ENCODE measurements around the gene KIFBP. TPM values are rescaled to one million over a fixed set of nuclear protein-coding genes. Genes with fewer than 3 reads are reported as not detected.
A peak's percentile ranks its signal among the peaks of the same experiment; 100 is the strongest.

The KIFBP gene
- total and polyA plus RNA-seq, 4 donors = 10.9 to 27.9 (median 16.4) TPM

DNA sequence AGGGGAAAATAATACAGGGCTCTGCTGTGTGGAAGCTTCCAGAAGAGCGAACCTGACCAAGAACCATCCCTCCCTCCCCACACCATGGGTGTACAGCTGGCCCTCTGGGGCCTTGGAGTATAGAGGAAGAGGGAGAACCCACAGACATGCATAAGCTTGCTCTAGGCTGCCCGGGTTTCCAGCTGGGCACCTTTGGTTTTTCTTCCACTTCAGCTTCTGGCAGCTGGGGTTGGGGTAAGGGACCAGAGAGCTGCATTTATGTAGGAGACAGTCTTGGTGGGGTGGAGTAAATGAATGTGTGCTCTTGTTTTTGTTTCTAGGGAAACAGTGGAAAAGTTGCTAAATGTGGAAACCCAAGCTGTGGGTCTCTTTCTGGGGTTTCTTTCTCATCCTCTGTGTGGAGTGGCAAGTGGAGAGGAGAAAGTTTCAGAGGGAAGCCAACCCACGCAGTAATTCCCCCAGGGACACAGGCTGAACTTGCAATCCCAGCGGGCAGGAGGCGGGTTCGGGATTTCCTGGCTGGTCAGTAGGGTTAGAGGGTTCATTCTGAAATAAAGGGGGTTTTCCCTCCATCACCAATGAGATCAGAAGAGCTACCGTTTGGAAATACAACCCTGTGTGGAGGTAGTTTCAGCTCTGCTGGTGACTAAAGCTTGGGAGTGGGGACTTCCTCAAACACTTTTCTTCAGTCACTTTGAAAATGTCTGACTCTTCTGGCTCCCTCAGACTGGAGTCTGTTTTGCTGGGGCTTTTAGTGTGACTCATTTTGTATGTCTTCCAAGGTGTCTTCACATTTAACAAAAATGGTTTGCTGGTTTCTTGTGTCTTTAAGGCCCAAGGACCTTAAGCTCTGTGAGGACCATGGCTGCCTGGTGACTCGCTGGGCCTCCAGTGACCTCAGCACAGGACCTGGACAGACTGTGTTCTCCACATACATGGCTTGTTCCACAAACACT lies 77.1 kb downstream of the KIFBP start:
- Histone ChIP-seq H3K27ac (ENCODE audit: low read depth in 1 of 2, low read length in 1 of 2) (peak overlapping the region; percentile 40 to 48), H3K27me3 (ENCODE audit: control insufficient read depth in 3 of 3, insufficient read depth in 3 of 3, low read length in 2 of 3) (no peaks in the 10 kb centered on the region), H3K36me3 (ENCODE audit: control insufficient read depth in 4 of 4, insufficient read depth in 4 of 4, low read length in 4 of 4) (no peaks in the 10 kb centered on the region), H3K4me3 (no peak overlapping the region), H3K9me3 (ENCODE audit: control insufficient read depth in 4 of 4, insufficient read depth in 3 of 4, low read length in 3 of 4) (no peaks in the 10 kb centered on the region), H3K9ac (ENCODE audit: insufficient read depth in 1 of 2, low read length in 2 of 2) (no peak overlapping the region), H3K4me1 (ENCODE audit: control insufficient read depth in 5 of 5, insufficient read depth in 5 of 5, low read length in 5 of 5) (peaks cover 0 to 13% (median 4%) of the 10 kb centered on the region in 5 donors)
- ATAC-seq (ENCODE audit: insufficient read depth, low FRiP score) (no peak), DNase-seq (no peak)
- TF ChIP-seq, protein P1, sequence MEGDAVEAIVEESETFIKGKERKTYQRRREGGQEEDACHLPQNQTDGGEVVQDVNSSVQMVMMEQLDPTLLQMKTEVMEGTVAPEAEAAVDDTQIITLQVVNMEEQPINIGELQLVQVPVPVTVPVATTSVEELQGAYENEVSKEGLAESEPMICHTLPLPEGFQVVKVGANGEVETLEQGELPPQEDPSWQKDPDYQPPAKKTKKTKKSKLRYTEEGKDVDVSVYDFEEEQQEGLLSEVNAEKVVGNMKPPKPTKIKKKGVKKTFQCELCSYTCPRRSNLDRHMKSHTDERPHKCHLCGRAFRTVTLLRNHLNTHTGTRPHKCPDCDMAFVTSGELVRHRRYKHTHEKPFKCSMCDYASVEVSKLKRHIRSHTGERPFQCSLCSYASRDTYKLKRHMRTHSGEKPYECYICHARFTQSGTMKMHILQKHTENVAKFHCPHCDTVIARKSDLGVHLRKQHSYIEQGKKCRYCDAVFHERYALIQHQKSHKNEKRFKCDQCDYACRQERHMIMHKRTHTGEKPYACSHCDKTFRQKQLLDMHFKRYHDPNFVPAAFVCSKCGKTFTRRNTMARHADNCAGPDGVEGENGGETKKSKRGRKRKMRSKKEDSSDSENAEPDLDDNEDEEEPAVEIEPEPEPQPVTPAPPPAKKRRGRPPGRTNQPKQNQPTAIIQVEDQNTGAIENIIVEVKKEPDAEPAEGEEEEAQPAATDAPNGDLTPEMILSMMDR (IDR thresholded peaks at IDR 0.05; ENCODE audit: control extremely low read depth, extremely low read depth) = no peak
- WGBS, 2 donors = 39 to 59% methylated on average over 8 of the region's 8 CpGs

Other genes with a start within 250 kb of the KIFBP start
- 10 to 100 TPM in 1 of 2 donors, 1 to 10 TPM in 1; 5.8 to 10.1 TPM for gene STOX1, start 161.3 kb upstream of the KIFBP start, total RNA-seq
- gene STOX1, start 161.3 kb upstream of the KIFBP start, polyA plus RNA-seq = 1 to 10 TPM; 1.8 to 2.1 TPM
- 10 to 100 TPM; 27.5 to 32.7 TPM for gene DDX50, start 87.5 kb upstream of the KIFBP start, total RNA-seq
- 10 to 100 TPM; 14.5 to 24.6 TPM for gene DDX50, start 87.5 kb upstream of the KIFBP start, polyA plus RNA-seq
- 10 to 100 TPM; 39.3 to 54.5 TPM for gene DDX21, start 32.6 kb upstream of the KIFBP start, total RNA-seq
- gene DDX21, start 32.6 kb upstream of the KIFBP start, polyA plus RNA-seq = 10 to 100 TPM; 20.6 to 76.6 TPM
- 100 to 1,000 TPM; 188 to 293 TPM for gene SRGN, start 99.3 kb downstream of the KIFBP start, total RNA-seq
- gene SRGN, start 99.3 kb downstream of the KIFBP start, polyA plus RNA-seq = 1,000 to 10,000 TPM in 1 of 2 donors, 10 to 100 TPM in 1; 58.1 to 1,336 TPM
- 10 to 100 TPM; 43.7 to 62.5 TPM for gene VPS26A, start 135.4 kb downstream of the KIFBP start, total RNA-seq
- gene VPS26A, start 135.4 kb downstream of the KIFBP start, polyA plus RNA-seq = 10 to 100 TPM; 24.9 to 31.4 TPM
- 10 to 100 TPM; 21.8 to 24.6 TPM for gene SUPV3L1, start 191.4 kb downstream of the KIFBP start, total RNA-seq
- 10 to 100 TPM; 17.0 to 52.7 TPM for gene SUPV3L1, start 191.4 kb downstream of the KIFBP start, polyA plus RNA-seq
- 10 to 100 TPM in 1 of 2 donors, 1 to 10 TPM in 1; 1.5 to 11.1 TPM for gene HKDC1, start 231.5 kb downstream of the KIFBP start, total RNA-seq
- 1 to 10 TPM; 4.6 TPM for gene HKDC1, start 231.5 kb downstream of the KIFBP start, polyA plus RNA-seq